Measurements from ENCODE around the gene SEZ6L2. TPM values are rescaled to one million over a fixed set of nuclear protein-coding genes. Genes with fewer than 3 reads are reported as not detected.

SEZ6L2 gene
- total and polyA plus RNA-seq, 2 of the 13 experiments (the other 11 are each of a cell fraction or from before 2014, with no cell fraction given): 14.9 to 16.9 TPM

DNA sequence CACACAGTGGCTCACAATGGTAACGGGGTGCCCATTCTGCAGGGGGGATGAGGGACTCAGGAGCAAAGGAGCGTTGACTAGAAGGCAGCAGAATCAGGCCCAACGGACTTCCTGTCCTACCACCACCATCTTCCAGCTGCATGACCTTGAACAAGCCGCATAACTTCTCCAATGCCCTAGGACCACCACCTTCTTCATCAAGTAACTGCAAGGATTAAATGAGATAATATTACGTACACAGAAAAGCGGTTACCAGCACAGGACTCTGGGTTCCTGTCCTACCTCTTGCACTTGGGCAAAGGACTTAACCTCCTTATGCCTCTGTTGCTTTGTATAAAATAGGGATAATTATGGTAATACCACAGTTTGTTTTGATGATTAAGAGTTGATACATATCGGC, 5.6 kb upstream of the SEZ6L2 start (continued):
- no peak for TF ChIP-seq AHR (CRISPR knock-in tag; IDR thresholded peaks at IDR 0.05)
- TF ChIP-seq, protein P1, sequence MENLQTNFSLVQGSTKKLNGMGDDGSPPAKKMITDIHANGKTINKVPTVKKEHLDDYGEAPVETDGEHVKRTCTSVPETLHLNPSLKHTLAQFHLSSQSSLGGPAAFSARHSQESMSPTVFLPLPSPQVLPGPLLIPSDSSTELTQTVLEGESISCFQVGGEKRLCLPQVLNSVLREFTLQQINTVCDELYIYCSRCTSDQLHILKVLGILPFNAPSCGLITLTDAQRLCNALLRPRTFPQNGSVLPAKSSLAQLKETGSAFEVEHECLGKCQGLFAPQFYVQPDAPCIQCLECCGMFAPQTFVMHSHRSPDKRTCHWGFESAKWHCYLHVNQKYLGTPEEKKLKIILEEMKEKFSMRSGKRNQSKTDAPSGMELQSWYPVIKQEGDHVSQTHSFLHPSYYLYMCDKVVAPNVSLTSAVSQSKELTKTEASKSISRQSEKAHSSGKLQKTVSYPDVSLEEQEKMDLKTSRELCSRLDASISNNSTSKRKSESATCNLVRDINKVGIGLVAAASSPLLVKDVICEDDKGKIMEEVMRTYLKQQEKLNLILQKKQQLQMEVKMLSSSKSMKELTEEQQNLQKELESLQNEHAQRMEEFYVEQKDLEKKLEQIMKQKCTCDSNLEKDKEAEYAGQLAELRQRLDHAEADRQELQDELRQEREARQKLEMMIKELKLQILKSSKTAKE (CRISPR knock-in tag; IDR thresholded peaks at IDR 0.05; ENCODE audit: borderline replicate concordance): no peak
- no peak for TF ChIP-seq NFKB2 (CRISPR knock-in tag; IDR thresholded peaks at IDR 0.05; ENCODE audit: borderline replicate concordance)

DNA sequence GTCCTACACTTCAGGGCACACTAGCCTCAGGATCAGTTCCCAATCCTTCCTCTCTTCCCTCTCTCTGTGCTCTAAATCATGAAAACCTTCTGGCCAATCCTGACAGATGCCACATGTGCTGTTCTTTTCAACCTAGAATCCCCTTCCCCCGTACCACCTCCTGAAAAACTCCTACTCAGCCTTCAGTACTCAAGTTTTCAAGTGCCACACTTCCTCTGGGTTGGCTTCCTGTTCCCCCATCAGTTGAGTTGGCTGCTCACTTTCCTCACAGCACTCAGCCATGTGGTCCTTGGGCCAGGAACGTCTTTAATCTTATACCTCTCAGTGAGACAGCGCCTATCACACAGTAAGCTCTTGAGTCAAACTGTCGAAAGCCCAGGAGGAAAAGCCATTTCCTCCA, 4.2 kb upstream of the SEZ6L2 start:
- TF ChIP-seq, protein P2, sequence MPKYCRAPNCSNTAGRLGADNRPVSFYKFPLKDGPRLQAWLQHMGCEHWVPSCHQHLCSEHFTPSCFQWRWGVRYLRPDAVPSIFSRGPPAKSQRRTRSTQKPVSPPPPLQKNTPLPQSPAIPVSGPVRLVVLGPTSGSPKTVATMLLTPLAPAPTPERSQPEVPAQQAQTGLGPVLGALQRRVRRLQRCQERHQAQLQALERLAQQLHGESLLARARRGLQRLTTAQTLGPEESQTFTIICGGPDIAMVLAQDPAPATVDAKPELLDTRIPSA (CRISPR knock-in tag; IDR thresholded peaks at IDR 0.05; ENCODE audit: borderline replicate concordance): no peak
- 0 out of 2 replicates have a peak, but pooled peaks have one; percentile 25 for TF ChIP-seq ARNT2 (CRISPR knock-in tag; IDR thresholded peaks at IDR 0.05; ENCODE audit: low read depth)
- peaks cover 1 to 10% of the 10 kb centered on the region in 2 experiments; a peak in 2 of 5 replicates for H3K36me3 ChIP-seq (replicated peaks in 1 of 2; ENCODE audit: control insufficient read depth in 1 of 2, insufficient read depth in 2 of 2, low read length in 2 of 2)
- H3K4me3 ChIP-seq (replicated peaks in 1 of 3; ENCODE audit: insufficient read depth in 1 of 3, low read depth in 2 of 3, low read length in 3 of 3): no peak overlapping the region
- in situ Hi-C loops (cut with HindIII; ENCODE audit: extremely low pct_ligation_motif_present, low pct_unique_long_range_greater_than_20kb): no loop called here
- CTCF ChIA-PET (ENCODE audit: low intra/inter-chr PET ratio, low total read pairs): no interaction called here
- H3K27ac ChIP-seq (ENCODE audit: extremely low read length, insufficient read depth, low read length): no peak overlapping the region
- no peak overlapping the region for H3K9ac ChIP-seq (ENCODE audit: insufficient read depth, low read depth, low read length)
- FAIRE-seq (no peak), DNase-seq (ENCODE audit: low spot score) (no peak), ATAC-seq (no peak)
- H3K4me1 ChIP-seq (ENCODE audit: insufficient read depth, low read length): peaks cover 35% of the 10 kb centered on the region
- no TSS peak for BruUV-seq (replicated peaks)
- peaks cover 5% of the 10 kb centered on the region; the same call in 1 of the 2 replicates for H4K20me1 ChIP-seq (ENCODE audit: insufficient read depth, low read length)
- H3K27me3 ChIP-seq (ENCODE audit: control insufficient read depth in 1 of 2, insufficient read depth in 2 of 2, low read length in 2 of 2): no peaks in the 10 kb centered on the region; a peak in 1 of 5 replicates
- intact Hi-C loops (cut with micrococcal nuclease; ENCODE audit: unreplicated experiment): loop anchor here (5.0 kb wide), 1 partner anchor 59 kb away; the partner anchor contains the start of gene TMEM219
- H3K4me2 ChIP-seq (ENCODE audit: low read depth, low read length): no peak overlapping the region; the same call in 1 of the 2 replicates
- H2AFZ ChIP-seq (ENCODE audit: low read length): no peak overlapping the region
- WGBS (ENCODE audit: low lambda C conversion rate): 97% methylated on average over 4 of the region's 4 CpGs
- H3K79me2 ChIP-seq (ENCODE audit: insufficient read depth, low read length): peaks cover 19% of the 10 kb centered on the region
- no peaks in the 10 kb centered on the region for H3K9me3 ChIP-seq (ENCODE audit: low read length)
- POLR2A ChIA-PET: interaction anchor here (1.4 kb wide), 2 partner anchors 13 to 58 kb away, joined by 3 to 5 read pairs; partner anchors contain the start of gene TMEM219

Data from HepG2 (cell line).